ENCODE measurements around the gene ZNF587.

ZNF587 gene

DNA sequence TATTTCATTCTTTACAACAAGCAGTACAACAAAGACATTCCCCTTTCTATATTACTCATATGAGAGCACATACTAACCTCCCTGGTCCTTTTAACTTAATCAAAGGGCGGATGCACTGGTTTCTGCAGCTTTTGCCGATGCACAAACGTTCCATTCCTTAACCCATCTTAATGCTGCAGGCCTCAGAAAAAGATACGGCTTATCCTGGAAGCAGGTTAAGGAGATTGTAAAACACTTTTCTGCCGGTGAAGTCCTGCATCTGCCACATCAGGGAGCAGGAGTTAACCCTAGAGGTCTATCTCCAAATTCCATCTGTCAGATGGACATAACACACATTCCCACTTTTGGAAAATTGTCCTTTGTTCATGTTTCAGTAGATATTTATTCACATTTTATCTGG is 50.7 kb downstream of the ZNF587 start:
- Histone ChIP-seq H3K4me1 (ENCODE audit: control insufficient read depth in 2 of 2, insufficient read depth in 1 of 2, low read depth in 1 of 2, low read length in 2 of 2) (no peaks in the 10 kb centered on the region), H2BK12ac (ENCODE audit: low read length) (no peak overlapping the region), H3K27ac (replicated peaks; ENCODE audit: low read length) (no peak overlapping the region), H2AK5ac (ENCODE audit: low read depth, low read length) (no peak overlapping the region), H3K4ac (ENCODE audit: low read length) (no peak overlapping the region), H3K4me2 (ENCODE audit: insufficient read depth, low read length, poor library complexity, severe bottlenecking) (no peak overlapping the region), H3K9me3 (replicated peaks in 1 of 2; ENCODE audit: control insufficient read depth in 2 of 2, insufficient read depth in 1 of 2, low read depth in 1 of 2, low read length in 2 of 2) (peaks cover 0 to 8% of the 10 kb centered on the region in 2 donors), H4K8ac (ENCODE audit: low read depth, low read length) (no peak overlapping the region), H3K23ac (ENCODE audit: low read depth, low read length, poor library complexity) (no peak overlapping the region), H3K18ac (ENCODE audit: low read length) (no peak overlapping the region), H3K36me3 (replicated peaks in 1 of 2; ENCODE audit: control insufficient read depth in 2 of 2, insufficient read depth in 2 of 2, low read length in 2 of 2) (peaks cover 4 to 20% of the 10 kb centered on the region in 2 donors), H3K79me1 (ENCODE audit: low read depth, low read length) (no peaks in the 10 kb centered on the region), H3K14ac (ENCODE audit: low read length) (no peak overlapping the region), H3K4me3 (ENCODE audit: low read length in 2 of 2) (no peak overlapping the region), H2AFZ (ENCODE audit: low read length) (no peak overlapping the region), H2BK15ac (ENCODE audit: low read length) (no peak overlapping the region), H3K27me3 (ENCODE audit: control insufficient read depth in 3 of 3, insufficient read depth in 3 of 3, low read depth in 1 of 3, low read length in 3 of 3) (no peaks in the 10 kb centered on the region), H2BK120ac (ENCODE audit: low read depth, low read length) (no peak overlapping the region), H2BK5ac (ENCODE audit: low read length) (no peak overlapping the region), H4K91ac (ENCODE audit: low read depth, low read length, poor library complexity) (no peak overlapping the region), H3K9ac (ENCODE audit: low read depth, low read length, poor library complexity) (no peak overlapping the region)
- no peak for DNase-seq (ENCODE audit: low spot score)
- WGBS, 2 donors (ENCODE audit: extremely low coverage in 2 of 2, insufficient read length in 2 of 2, insufficient replicate concordance in 1 of 2) = no CpG with 5 or more reads among the region's 5 CpGs

DNA sequence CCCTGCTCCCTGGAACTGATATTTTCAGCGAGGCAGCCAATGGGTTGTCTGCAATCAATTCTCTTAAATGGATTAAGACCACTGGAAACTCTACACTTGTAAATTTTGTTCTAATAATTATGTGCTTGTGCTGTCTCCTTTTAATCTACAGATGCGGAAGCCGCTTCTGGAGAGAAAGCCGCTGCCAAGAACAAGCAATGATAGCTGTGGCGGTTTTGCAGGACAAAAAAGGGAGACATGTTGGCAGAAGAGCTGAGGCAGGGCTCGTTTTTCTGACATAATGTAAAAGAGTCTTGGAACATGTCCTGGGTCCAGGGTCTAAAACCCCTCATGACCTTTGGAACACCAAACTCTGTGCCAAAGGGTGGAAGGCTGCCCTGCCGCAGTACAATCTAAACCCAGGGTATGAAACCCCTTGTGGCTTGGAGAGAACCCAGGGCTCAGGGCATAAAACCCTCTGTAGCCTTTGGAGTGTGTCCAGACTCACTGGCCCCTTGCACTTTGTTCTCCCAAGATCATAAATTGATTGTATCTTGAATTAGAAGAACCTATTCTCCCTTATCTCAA is 54.0 kb downstream of the ZNF587 start:
- Histone ChIP-seq H3K23ac (ENCODE audit: low read depth, low read length, poor library complexity) (no peak overlapping the region), H2AK5ac (ENCODE audit: low read depth, low read length) (no peak overlapping the region), H2BK5ac (ENCODE audit: low read length) (no peak overlapping the region), H3K18ac (ENCODE audit: low read length) (no peak overlapping the region), H3K9me3 (replicated peaks in 1 of 2; ENCODE audit: control insufficient read depth in 2 of 2, insufficient read depth in 1 of 2, low read depth in 1 of 2, low read length in 2 of 2) (peaks cover 0 to 19% of the 10 kb centered on the region in 2 donors), H3K36me3 (replicated peaks in 1 of 2; ENCODE audit: control insufficient read depth in 2 of 2, insufficient read depth in 2 of 2, low read length in 2 of 2) (peaks cover 11 to 47% of the 10 kb centered on the region in 2 donors), H4K8ac (ENCODE audit: low read depth, low read length) (no peak overlapping the region), H3K27me3 (ENCODE audit: control insufficient read depth in 3 of 3, insufficient read depth in 3 of 3, low read depth in 1 of 3, low read length in 3 of 3) (no peaks in the 10 kb centered on the region), H2BK12ac (ENCODE audit: low read length) (no peak overlapping the region), H4K91ac (ENCODE audit: low read depth, low read length, poor library complexity) (no peak overlapping the region), H3K4ac (ENCODE audit: low read length) (no peak overlapping the region), H3K4me1 (ENCODE audit: control insufficient read depth in 2 of 2, insufficient read depth in 1 of 2, low read depth in 1 of 2, low read length in 2 of 2) (no peaks in the 10 kb centered on the region), H3K27ac (replicated peaks; ENCODE audit: low read length) (no peak overlapping the region), H3K4me3 (ENCODE audit: low read length in 2 of 2) (no peak overlapping the region), H3K4me2 (ENCODE audit: insufficient read depth, low read length, poor library complexity, severe bottlenecking) (no peak overlapping the region), H2BK15ac (ENCODE audit: low read length) (no peak overlapping the region), H3K14ac (ENCODE audit: low read length) (no peak overlapping the region), H3K79me1 (ENCODE audit: low read depth, low read length) (no peaks in the 10 kb centered on the region), H2BK120ac (ENCODE audit: low read depth, low read length) (no peak overlapping the region), H2AFZ (ENCODE audit: low read length) (no peak overlapping the region), H3K9ac (ENCODE audit: low read depth, low read length, poor library complexity) (no peak overlapping the region)
- no CpG with 5 or more reads among the region's 7 CpGs for WGBS, 2 donors (ENCODE audit: extremely low coverage in 2 of 2, insufficient read length in 2 of 2, insufficient replicate concordance in 1 of 2)
- no peak for DNase-seq (ENCODE audit: low spot score)

GRCh38 chr19:57905258-57905657 is 55.6 kb downstream of the ZNF587 start:
- no CpG with 5 or more reads among the region's 6 CpGs for WGBS, 2 donors (ENCODE audit: extremely low coverage in 2 of 2, insufficient read length in 2 of 2, insufficient replicate concordance in 1 of 2)
- Histone ChIP-seq H4K8ac (ENCODE audit: low read depth, low read length) (no peak overlapping the region), H2AK5ac (ENCODE audit: low read depth, low read length) (no peak overlapping the region), H2BK120ac (ENCODE audit: low read depth, low read length) (no peak overlapping the region), H3K27me3 (ENCODE audit: control insufficient read depth in 3 of 3, insufficient read depth in 3 of 3, low read depth in 1 of 3, low read length in 3 of 3) (no peaks in the 10 kb centered on the region), H2AFZ (ENCODE audit: low read length) (no peak overlapping the region), H3K9me3 (replicated peaks in 1 of 2; ENCODE audit: control insufficient read depth in 2 of 2, insufficient read depth in 1 of 2, low read depth in 1 of 2, low read length in 2 of 2) (peaks cover 0 to 19% of the 10 kb centered on the region in 2 donors), H3K27ac (replicated peaks; ENCODE audit: low read length) (no peak overlapping the region), H3K4me2 (ENCODE audit: insufficient read depth, low read length, poor library complexity, severe bottlenecking) (no peak overlapping the region), H2BK15ac (ENCODE audit: low read length) (no peak overlapping the region), H3K4me3 (ENCODE audit: low read length in 2 of 2) (no peak overlapping the region), H3K18ac (ENCODE audit: low read length) (no peak overlapping the region), H3K4ac (ENCODE audit: low read length) (no peak overlapping the region), H3K14ac (ENCODE audit: low read length) (no peak overlapping the region), H4K91ac (ENCODE audit: low read depth, low read length, poor library complexity) (no peak overlapping the region), H3K36me3 (replicated peaks in 1 of 2; ENCODE audit: control insufficient read depth in 2 of 2, insufficient read depth in 2 of 2, low read length in 2 of 2) (peaks cover 11 to 56% of the 10 kb centered on the region in 2 donors), H2BK5ac (ENCODE audit: low read length) (no peak overlapping the region), H3K23ac (ENCODE audit: low read depth, low read length, poor library complexity) (no peak overlapping the region), H3K9ac (ENCODE audit: low read depth, low read length, poor library complexity) (no peak overlapping the region), H2BK12ac (ENCODE audit: low read length) (no peak overlapping the region), H3K4me1 (ENCODE audit: control insufficient read depth in 2 of 2, insufficient read depth in 1 of 2, low read depth in 1 of 2, low read length in 2 of 2) (no peaks in the 10 kb centered on the region), H3K79me1 (ENCODE audit: low read depth, low read length) (no peaks in the 10 kb centered on the region)
- no peak for DNase-seq (ENCODE audit: low spot score)

GRCh38 chr19:57907394-57907793 is 57.7 kb downstream of the ZNF587 start:
- peaks cover 4% of the 10 kb centered on the region for H3K79me1 ChIP-seq (ENCODE audit: low read depth, low read length)
- H4K8ac ChIP-seq (ENCODE audit: low read depth, low read length) = no peak overlapping the region
- H2BK5ac ChIP-seq (ENCODE audit: low read length) = no peak overlapping the region
- WGBS, 2 donors (ENCODE audit: extremely low coverage in 2 of 2, insufficient read length in 2 of 2, insufficient replicate concordance in 1 of 2) = no CpG with 5 or more reads among the region's 3 CpGs
- no peak overlapping the region for H2BK12ac ChIP-seq (ENCODE audit: low read length)
- no peak for DNase-seq (ENCODE audit: low spot score)
- peaks cover 0 to 28% of the 10 kb centered on the region in 2 donors for H3K9me3 ChIP-seq (replicated peaks in 1 of 2; ENCODE audit: control insufficient read depth in 2 of 2, insufficient read depth in 1 of 2, low read depth in 1 of 2, low read length in 2 of 2)
- H4K91ac ChIP-seq (ENCODE audit: low read depth, low read length, poor library complexity) = no peak overlapping the region
- H3K4me2 ChIP-seq (ENCODE audit: insufficient read depth, low read length, poor library complexity, severe bottlenecking) = no peak overlapping the region
- no peak overlapping the region for H2AFZ ChIP-seq (ENCODE audit: low read length)
- peaks cover 19 to 69% of the 10 kb centered on the region in 2 donors for H3K36me3 ChIP-seq (replicated peaks in 1 of 2; ENCODE audit: control insufficient read depth in 2 of 2, insufficient read depth in 2 of 2, low read length in 2 of 2)
- no peak overlapping the region for H3K4ac ChIP-seq (ENCODE audit: low read length)
- no peak overlapping the region for H2AK5ac ChIP-seq (ENCODE audit: low read depth, low read length)
- H3K9ac ChIP-seq (ENCODE audit: low read depth, low read length, poor library complexity) = no peak overlapping the region
- H3K4me3 ChIP-seq (ENCODE audit: low read length in 2 of 2) = no peak overlapping the region
- H2BK120ac ChIP-seq (ENCODE audit: low read depth, low read length) = no peak overlapping the region
- H3K14ac ChIP-seq (ENCODE audit: low read length) = no peak overlapping the region
- H3K23ac ChIP-seq (ENCODE audit: low read depth, low read length, poor library complexity) = no peak overlapping the region
- H3K18ac ChIP-seq (ENCODE audit: low read length) = no peak overlapping the region
- H3K27me3 ChIP-seq (ENCODE audit: control insufficient read depth in 3 of 3, insufficient read depth in 3 of 3, low read depth in 1 of 3, low read length in 3 of 3) = no peaks in the 10 kb centered on the region
- H3K4me1 ChIP-seq (ENCODE audit: control insufficient read depth in 2 of 2, insufficient read depth in 1 of 2, low read depth in 1 of 2, low read length in 2 of 2) = no peaks in the 10 kb centered on the region
- no peak overlapping the region for H3K27ac ChIP-seq (replicated peaks; ENCODE audit: low read length)
- no peak overlapping the region for H2BK15ac ChIP-seq (ENCODE audit: low read length)

Data from neuronal stem cell (in vitro differentiated cells).